Measurements from ENCODE around the gene PPP1R2C. TPM values are rescaled to one million over a fixed set of nuclear protein-coding genes. Genes with fewer than 3 reads are reported as not detected.

PPP1R2C gene
- total and polyA plus RNA-seq, 2 experiments from 2014 or later, result not detected

GRCh38 chrX:42825201-42825600 lies 47.2 kb upstream of the PPP1R2C start:
- H3K9me2 ChIP-seq (ENCODE audit: insufficient read depth), result no peaks in the 10 kb centered on the region
- no peak overlapping the region for H3K4me3 ChIP-seq
- no peaks in the 10 kb centered on the region for H4K20me1 ChIP-seq (replicated peaks; ENCODE audit: insufficient read depth)
- Mint-ChIP-seq H3K4me1 (no peaks in the 10 kb centered on the region; the same call in 2 of the 3 replicates), H3K27me3 (ENCODE audit: insufficient read depth, low read depth, poor library complexity) (no peaks in the 10 kb centered on the region), H3K36me3 (ENCODE audit: low read depth) (peaks cover 46% of the 10 kb centered on the region; the same call in 2 of the 3 replicates), H3K9me3 (peaks cover 29% of the 10 kb centered on the region), H3K27ac (no peak overlapping the region), H3K4me3 (no peak overlapping the region)
- no peak for DNase-seq (ENCODE audit: low spot score)
- H3K4me1 ChIP-seq (ENCODE audit: insufficient read depth), result no peaks in the 10 kb centered on the region
- ATAC-seq, result no peak
- no peaks in the 10 kb centered on the region for H3K79me2 ChIP-seq (replicated peaks; ENCODE audit: insufficient read depth)
- H3K4me2 ChIP-seq, result no peak overlapping the region
- H3K36me3 ChIP-seq (ENCODE audit: insufficient read depth), result no peaks in the 10 kb centered on the region
- no peak overlapping the region for H3K27ac ChIP-seq (ENCODE audit: low read depth)
- H2AFZ ChIP-seq, result no peak overlapping the region
- no peak for TF ChIP-seq EZH2 (IDR thresholded peaks at IDR 0.05; ENCODE audit: low read depth, unreplicated experiment)
- H3K27me3 ChIP-seq (ENCODE audit: insufficient read depth), result no peaks in the 10 kb centered on the region
- no peaks in the 10 kb centered on the region for H3F3A ChIP-seq (replicated peaks; ENCODE audit: low read depth)

DNA sequence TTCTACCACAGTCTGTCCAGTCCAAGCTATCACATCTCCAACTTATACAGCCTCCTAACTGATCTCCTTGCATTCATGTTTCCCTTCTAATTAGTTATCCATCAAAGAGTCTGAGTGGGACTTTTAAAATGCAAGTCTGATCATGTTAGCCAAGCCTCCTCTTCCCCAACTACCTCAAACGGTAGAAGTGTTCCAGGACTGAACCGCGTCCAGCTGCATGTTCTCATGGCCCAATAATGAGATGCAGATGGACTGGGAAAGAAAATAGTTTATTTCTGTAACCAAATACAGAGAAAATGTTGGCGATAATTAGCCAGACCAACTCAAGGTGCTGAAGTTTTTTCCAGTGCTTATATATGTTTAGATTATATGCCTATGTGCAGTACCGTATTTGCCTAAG lies 46.6 kb upstream of the PPP1R2C start:
- Histone ChIP-seq H2AFZ (no peak overlapping the region), H3K79me2 (replicated peaks; ENCODE audit: insufficient read depth) (no peaks in the 10 kb centered on the region), H3K4me2 (no peak overlapping the region), H3K36me3 (ENCODE audit: insufficient read depth) (no peaks in the 10 kb centered on the region), H3K9me2 (ENCODE audit: insufficient read depth) (no peaks in the 10 kb centered on the region), H3K4me3 (no peak overlapping the region), H4K20me1 (replicated peaks; ENCODE audit: insufficient read depth) (no peaks in the 10 kb centered on the region), H3K4me1 (ENCODE audit: insufficient read depth) (no peaks in the 10 kb centered on the region), H3K27me3 (ENCODE audit: insufficient read depth) (no peaks in the 10 kb centered on the region), H3F3A (replicated peaks; ENCODE audit: low read depth) (no peaks in the 10 kb centered on the region), H3K27ac (ENCODE audit: low read depth) (no peak overlapping the region)
- no peaks in the 10 kb centered on the region; the same call in 2 of the 3 replicates for H3K4me1 Mint-ChIP-seq
- no peak overlapping the region for H3K4me3 Mint-ChIP-seq
- ATAC-seq (no peak), DNase-seq (ENCODE audit: low spot score) (no peak)
- no peak overlapping the region for H3K27ac Mint-ChIP-seq
- H3K36me3 Mint-ChIP-seq (ENCODE audit: low read depth), result peaks cover 45% of the 10 kb centered on the region; the same call in 2 of the 3 replicates
- H3K9me3 Mint-ChIP-seq, result peaks cover 30% of the 10 kb centered on the region
- H3K27me3 Mint-ChIP-seq (ENCODE audit: insufficient read depth, low read depth, poor library complexity), result no peaks in the 10 kb centered on the region
- no peak for TF ChIP-seq JUNB (IDR thresholded peaks at IDR 0.05; ENCODE audit: unreplicated experiment)
- TF ChIP-seq NANOG (IDR thresholded peaks at IDR 0.05; ENCODE audit: borderline replicate concordance), result no peak
- TF ChIP-seq CREB1 (CRISPR knock-in tag; IDR thresholded peaks at IDR 0.05; ENCODE audit: low read depth), result no peak
- no peak for TF ChIP-seq CTCF (conservative IDR thresholded peaks at IDR 0.05; ENCODE audit: low read depth in 2 of 2)
- no peak for TF ChIP-seq ZNF114 (CRISPR knock-in tag; IDR thresholded peaks at IDR 0.05)
- TF ChIP-seq ZNF462 (CRISPR knock-in tag; IDR thresholded peaks at IDR 0.05), result no peak
- TF ChIP-seq ZNF331 (CRISPR knock-in tag; IDR thresholded peaks at IDR 0.05; ENCODE audit: low read depth), result no peak
- TF ChIP-seq ETS1 (IDR thresholded peaks at IDR 0.05), result no peak
- no peak for TF ChIP-seq STAT1 (IDR thresholded peaks at IDR 0.05; ENCODE audit: unreplicated experiment)
- no peak for TF ChIP-seq EZH2phosphoT487 (IDR thresholded peaks at IDR 0.05; ENCODE audit: unreplicated experiment)
